T-cell (primary cell): ENCODE results near the gene RFX6. TPM values are rescaled to one million over a fixed set of nuclear protein-coding genes. Genes with fewer than 3 reads are reported as not detected.

ENCODE experiments used
- ATAC-seq, 4 experiments: fragments of 200-7000 bp in 3 of 4; fragments of 150-1000 bp in 1 of 4; cut with Tn5 transposase; replicated peaks in 1 of 4; 1 replicate in 3 of 4; 2 replicates in 1 of 4; pipeline ENCODE4 v1.10.0; 2021; ENCODE audit warnings: moderate library complexity in 3 of 4, mild to moderate bottlenecking in 2 of 4, moderate number of reproducible peaks in 1 of 4
- CTCF ChIA-PET, 2 donors: fragments of 300-600 bp; sonication (Branson Sonifier 250); formaldehyde crosslinking; loops; one replicate each; lab custom pipeline; 2022; ENCODE audit warnings: antibody characterized with exemption in 2 of 2; lab: Charles Lee
- POLR2A ChIA-PET, 2 donors: fragments of 300-600 bp; sonication (Branson Sonifier 250); formaldehyde crosslinking; loops; one replicate each; lab custom pipeline; 2022; ENCODE audit warnings: antibody characterized with exemption in 2 of 2; lab: Charles Lee
- DNase-seq, 35 experiments: peaks; one replicate each; pipeline versions ENCODE4 v3.0.0 to v3.0.0-alpha.2; 2013 to 2023
- H3K27ac ChIP-seq: one replicate; pipeline ENCODE4 v1.5.1; 2013; ENCODE audit warnings: low read length
- H3K27me3 ChIP-seq, 2 experiments: replicated peaks in 1 of 2; 1 replicate in 1 of 2; 2 replicates in 1 of 2; pipeline versions ENCODE4 v1.6.1 to v1.7.0; 2013; ENCODE audit warnings: low read length in 1 of 2, mixed read lengths in 1 of 2; ENCODE audit not compliant: control insufficient read depth in 2 of 2, insufficient read depth in 2 of 2; ENCODE audit errors: extremely low read depth in 1 of 2
- H3K36me3 ChIP-seq, 2 donors: 1 replicate in 1 of 2; 2 replicates in 1 of 2; pipeline versions ENCODE4 v1.6.1 to v1.7.0; 2013; ENCODE audit warnings: low read length in 1 of 2; ENCODE audit not compliant: control insufficient read depth in 2 of 2, insufficient read depth in 1 of 2; ENCODE audit errors: extremely low read depth in 1 of 2
- H3K4me1 ChIP-seq, 2 experiments: 1 replicate in 1 of 2; 2 replicates in 1 of 2; pipeline versions ENCODE4 v1.6.1 to v1.7.0; 2013; ENCODE audit warnings: low read length in 2 of 2, mixed read lengths in 1 of 2; ENCODE audit not compliant: insufficient read depth in 2 of 2, control insufficient read depth in 1 of 2; ENCODE audit errors: extremely low read depth in 1 of 2
- H3K4me3 ChIP-seq, 2 donors: 1 replicate in 1 of 2; 2 replicates in 1 of 2; pipeline versions ENCODE4 v1.5.1 to v1.7.0; 2013; ENCODE audit warnings: mild to moderate bottlenecking in 2 of 2, low read length in 1 of 2, moderate library complexity in 1 of 2; ENCODE audit not compliant: control insufficient read depth in 1 of 2; ENCODE audit errors: extremely low read depth in 1 of 2
- H3K9me3 ChIP-seq: 2 replicates; pipeline ENCODE4 v1.7.0; 2013
- H3K27ac Mint-ChIP-seq, 2 donors: one replicate each; pipeline ENCODE4 v1.8.0; 2020 to 2021; ENCODE audit warnings: mild to moderate bottlenecking in 2 of 2, mixed read lengths in 2 of 2
- H3K27me3 Mint-ChIP-seq, 2 donors: one replicate each; pipeline ENCODE4 v1.8.0; 2021 to 2022; ENCODE audit warnings: mixed read lengths in 2 of 2
- H3K36me3 Mint-ChIP-seq: one replicate; pipeline ENCODE4 v1.8.0; 2021; ENCODE audit warnings: mixed read lengths
- H3K4me1 Mint-ChIP-seq, 3 donors: one replicate each; pipeline ENCODE4 v1.8.0; 2020 to 2022; ENCODE audit warnings: mixed read lengths in 3 of 3, mild to moderate bottlenecking in 1 of 3
- H3K4me3 Mint-ChIP-seq, 3 donors: one replicate each; pipeline ENCODE4 v1.8.0; 2020 to 2022; ENCODE audit warnings: mild to moderate bottlenecking in 3 of 3, mixed read lengths in 3 of 3, moderate library complexity in 3 of 3
- H3K9me3 Mint-ChIP-seq, 3 donors: one replicate each; pipeline ENCODE4 v1.8.0; 2020 to 2022; ENCODE audit warnings: mixed read lengths in 3 of 3
- WGBS: methylation state at CpG from one replicate; pipeline ENCODE4 v1.1.5; 2013; ENCODE audit warnings: missing lambda C conversion rate; ENCODE audit not compliant: insufficient coverage; 5-methylcytosine and 5-hydroxymethylcytosine counted together
- total RNA-seq, 35 experiments: library from RNA in 6 of 35; stranded (reverse) in 6 of 35; fragments of 120-200 nt in 1 of 35; gene quantifications; one replicate each; pipeline versions ENCODE4 v1.2.1 to v1.2.4 and lab custom pipeline; 2013 to 2026

The RFX6 gene
- total RNA-seq, 5 donors from 2014 or later (not counting 1 experiment from before 2014, with no cell fraction given), result not detected

DNA sequence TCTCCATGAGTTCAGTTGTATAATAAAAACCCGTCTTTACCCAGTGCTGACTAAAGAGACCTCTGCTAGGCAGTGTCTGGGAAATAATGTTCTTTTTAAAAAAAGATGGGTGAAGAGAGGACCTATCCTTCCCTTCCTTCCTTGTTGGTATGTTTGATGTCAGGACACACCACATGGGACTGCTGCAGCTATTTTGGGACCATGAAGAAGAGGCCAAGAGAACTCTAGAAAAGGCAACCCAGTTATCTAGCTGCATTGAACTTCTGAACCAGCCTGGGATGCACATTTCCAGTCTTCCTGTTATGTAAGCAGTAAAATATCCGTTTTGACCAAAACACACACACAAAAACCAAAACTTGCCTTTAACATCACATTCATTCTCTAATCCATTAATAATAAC is 77.3 kb downstream of the RFX6 start:
- no peak overlapping the region for H3K4me3 Mint-ChIP-seq
- CTCF ChIA-PET, result no interaction called here

DNA sequence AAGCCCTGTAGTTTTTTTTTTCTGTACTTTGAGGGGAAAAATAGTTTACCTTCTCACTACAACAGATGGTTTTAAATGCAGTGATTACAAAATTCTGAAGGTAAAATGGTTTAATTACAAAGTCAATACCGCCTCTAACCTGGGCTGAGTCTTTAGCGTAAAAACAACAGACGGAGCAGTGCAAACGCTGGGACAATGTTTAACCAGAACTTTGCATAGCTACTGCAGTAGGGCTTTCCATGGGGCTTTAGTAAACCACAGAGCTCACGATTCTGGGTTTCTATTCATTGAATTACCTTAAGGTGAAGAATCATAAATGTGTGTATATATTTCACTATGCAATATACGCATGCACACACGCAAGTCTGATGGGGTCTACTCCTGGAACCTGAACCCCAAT is 77.9 kb downstream of the RFX6 start:
- no peak overlapping the region for H3K27ac Mint-ChIP-seq

More for the DNA sequence above, 77.3 kb downstream of the RFX6 start:
- Histone ChIP-seq H3K27me3 (no peaks in the 10 kb centered on the region), H3K9me3 (no peaks in the 10 kb centered on the region), H3K36me3 (no peaks in the 10 kb centered on the region), H3K4me3 (no peak overlapping the region), H3K4me1 (no peaks in the 10 kb centered on the region), H3K27ac (no peak overlapping the region)
- H3K9me3 Mint-ChIP-seq, result no peaks in the 10 kb centered on the region
- H3K27ac Mint-ChIP-seq, result no peak overlapping the region
- peaks cover 0 to 1% of the 10 kb centered on the region in 2 donors for H3K27me3 Mint-ChIP-seq
- no CpG with 5 or more reads among the region's 2 CpGs for WGBS
- H3K36me3 Mint-ChIP-seq, result no peaks in the 10 kb centered on the region
- no peaks in the 10 kb centered on the region for H3K4me1 Mint-ChIP-seq
- ATAC-seq, result no peak
- DNase-seq, result no peak
- POLR2A ChIA-PET, result no interaction called here

DNA sequence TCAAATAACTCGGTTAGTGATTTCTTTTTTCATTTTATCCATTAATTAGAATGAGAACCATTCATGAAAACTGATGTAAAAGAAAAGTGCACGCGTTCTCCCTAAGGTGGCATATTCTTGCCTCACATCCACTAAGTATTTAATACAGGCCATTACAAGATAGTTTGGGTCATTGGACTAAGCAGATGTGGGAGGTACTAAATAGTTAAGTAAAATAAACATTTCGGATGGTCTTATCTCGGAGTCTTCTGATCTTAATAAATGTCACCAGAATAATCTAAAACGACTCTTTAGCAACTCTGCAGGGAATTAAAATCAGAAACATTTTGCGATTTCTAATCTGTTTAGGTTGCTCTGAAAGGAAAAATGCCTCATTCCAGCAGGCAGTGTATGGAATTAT is 78.7 kb downstream of the RFX6 start:
- Histone ChIP-seq H3K9me3 (no peaks in the 10 kb centered on the region), H3K4me3 (no peak overlapping the region), H3K27ac (no peak overlapping the region), H3K27me3 (no peaks in the 10 kb centered on the region), H3K36me3 (no peaks in the 10 kb centered on the region), H3K4me1 (no peaks in the 10 kb centered on the region)
- H3K4me1 Mint-ChIP-seq, result no peaks in the 10 kb centered on the region
- H3K27ac Mint-ChIP-seq, result no peak overlapping the region
- DNase-seq (no peak), ATAC-seq (no peak)
- H3K4me3 Mint-ChIP-seq, result no peak overlapping the region
- no CpG with 5 or more reads among the region's 7 CpGs for WGBS
- peaks cover 0 to 1% of the 10 kb centered on the region in 2 donors for H3K27me3 Mint-ChIP-seq
- ChIA-PET CTCF (no interaction called here), POLR2A (no interaction called here)
- H3K36me3 Mint-ChIP-seq, result no peaks in the 10 kb centered on the region
- H3K9me3 Mint-ChIP-seq, result no peaks in the 10 kb centered on the region

More for the DNA sequence above, 77.9 kb downstream of the RFX6 start:
- ChIA-PET CTCF (no interaction called here), POLR2A (no interaction called here)
- Histone ChIP-seq H3K9me3 (no peaks in the 10 kb centered on the region), H3K36me3 (no peaks in the 10 kb centered on the region), H3K27ac (no peak overlapping the region), H3K4me1 (no peaks in the 10 kb centered on the region), H3K4me3 (no peak overlapping the region), H3K27me3 (no peaks in the 10 kb centered on the region)
- Mint-ChIP-seq H3K4me3 (no peak overlapping the region), H3K4me1 (no peaks in the 10 kb centered on the region), H3K36me3 (no peaks in the 10 kb centered on the region), H3K9me3 (no peaks in the 10 kb centered on the region), H3K27me3 (peaks cover 0 to 1% of the 10 kb centered on the region in 2 donors)
- DNase-seq, result no peak
- WGBS, result 97% methylated on average over 6 of the region's 7 CpGs
- ATAC-seq, result no peak

DNA sequence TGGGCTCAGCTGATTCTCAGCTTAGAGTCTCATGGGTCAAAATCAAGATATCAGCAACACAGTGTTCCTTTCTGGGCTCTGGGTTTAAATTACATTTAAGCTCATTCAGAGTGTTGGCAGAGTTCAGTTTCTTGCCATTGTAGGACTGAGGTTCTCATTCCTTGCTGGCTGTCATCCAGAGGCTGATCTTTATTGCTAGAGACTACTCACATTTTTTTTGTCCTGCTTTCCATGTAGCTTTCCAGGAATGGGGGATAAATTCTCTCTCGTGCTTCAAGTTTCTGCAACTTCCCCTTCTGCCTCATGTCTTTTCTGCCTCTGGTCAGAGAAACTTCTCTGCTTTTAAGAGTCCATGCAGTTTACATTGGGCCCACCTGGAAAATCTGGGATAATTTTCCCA is 86.9 kb downstream of the RFX6 start:
- H3K4me3 Mint-ChIP-seq, result no peak overlapping the region
- no peak overlapping the region for H3K4me3 ChIP-seq
- WGBS, result no CpG with 5 or more reads among the region's 1 CpG
- no peaks in the 10 kb centered on the region for H3K9me3 Mint-ChIP-seq
- no peaks in the 10 kb centered on the region for H3K4me1 ChIP-seq
- peaks cover 2 to 7% of the 10 kb centered on the region in 2 donors for H3K27me3 Mint-ChIP-seq
- ChIA-PET CTCF (no interaction called here), POLR2A (no interaction called here)
- no peak overlapping the region for H3K27ac Mint-ChIP-seq
- no peak for DNase-seq
- no peak for ATAC-seq
- H3K27me3 ChIP-seq, result no peaks in the 10 kb centered on the region
- H3K9me3 ChIP-seq, result no peaks in the 10 kb centered on the region
- H3K36me3 ChIP-seq, result no peaks in the 10 kb centered on the region
- H3K36me3 Mint-ChIP-seq, result no peaks in the 10 kb centered on the region
- no peak overlapping the region for H3K27ac ChIP-seq
- no peaks in the 10 kb centered on the region for H3K4me1 Mint-ChIP-seq

DNA sequence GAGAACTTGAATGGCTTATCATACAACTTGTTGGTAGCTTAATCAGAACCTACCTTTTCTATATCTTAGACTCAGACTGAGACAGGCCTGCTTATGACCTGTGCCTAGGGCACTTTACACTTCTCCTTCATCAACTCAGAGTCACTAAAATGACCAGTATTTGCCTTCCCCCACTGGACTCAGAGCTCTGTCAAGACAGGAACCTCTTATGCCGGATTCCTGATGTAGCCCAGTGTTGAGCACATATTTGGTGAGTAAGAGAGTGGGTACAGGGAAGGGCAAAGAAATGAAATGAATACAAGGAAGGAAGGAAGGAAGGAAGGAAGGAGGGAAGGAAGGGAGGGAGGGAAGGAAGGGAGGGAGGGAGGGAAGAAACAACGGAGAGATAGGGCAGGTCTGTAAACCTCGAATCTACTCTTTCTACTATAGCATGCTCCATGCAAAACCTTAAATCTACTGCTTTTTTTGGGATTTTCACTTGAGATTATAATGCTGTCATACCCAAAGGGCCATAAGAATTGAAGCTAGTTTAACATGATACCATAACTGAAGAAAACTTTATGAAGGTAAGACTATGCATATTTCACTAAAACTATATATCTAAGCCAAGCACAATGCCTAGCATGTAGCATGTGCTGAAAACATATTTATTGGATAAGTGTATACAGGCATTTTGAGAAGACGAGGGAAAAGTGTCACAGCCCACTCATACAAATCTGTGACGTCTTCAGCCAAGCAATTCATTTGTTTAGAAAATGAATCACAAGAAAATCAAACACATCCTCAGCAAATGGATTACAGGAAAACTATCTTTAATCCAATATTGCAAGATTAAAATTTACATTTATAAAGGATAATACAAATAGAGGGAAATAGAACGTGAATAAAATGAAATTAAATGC is 89.9 kb downstream of the RFX6 start:
- Histone ChIP-seq H3K4me1 (no peaks in the 10 kb centered on the region), H3K4me3 (no peak overlapping the region), H3K27me3 (no peaks in the 10 kb centered on the region), H3K27ac (no peak overlapping the region), H3K9me3 (no peaks in the 10 kb centered on the region), H3K36me3 (no peaks in the 10 kb centered on the region)
- no peak for ATAC-seq
- POLR2A ChIA-PET, result interaction anchor here in 1 of 2 donors (0.5 kb wide), 1 partner anchor 25 kb away, joined by 4 read pairs; no protein-coding TSS in a partner anchor
- Mint-ChIP-seq H3K27me3 (peaks cover 1 to 10% of the 10 kb centered on the region in 2 donors), H3K4me3 (no peak overlapping the region), H3K4me1 (no peaks in the 10 kb centered on the region), H3K36me3 (no peaks in the 10 kb centered on the region), H3K27ac (no peak overlapping the region), H3K9me3 (no peaks in the 10 kb centered on the region)
- CTCF ChIA-PET, result interaction anchor here (0.6 kb wide), 2 partner anchors 12 to 159 kb away, joined by 3 to 4 read pairs; no protein-coding TSS in a partner anchor
- WGBS, result 78% methylated on average over 1 of the region's 6 CpGs
- no peak for DNase-seq

DNA sequence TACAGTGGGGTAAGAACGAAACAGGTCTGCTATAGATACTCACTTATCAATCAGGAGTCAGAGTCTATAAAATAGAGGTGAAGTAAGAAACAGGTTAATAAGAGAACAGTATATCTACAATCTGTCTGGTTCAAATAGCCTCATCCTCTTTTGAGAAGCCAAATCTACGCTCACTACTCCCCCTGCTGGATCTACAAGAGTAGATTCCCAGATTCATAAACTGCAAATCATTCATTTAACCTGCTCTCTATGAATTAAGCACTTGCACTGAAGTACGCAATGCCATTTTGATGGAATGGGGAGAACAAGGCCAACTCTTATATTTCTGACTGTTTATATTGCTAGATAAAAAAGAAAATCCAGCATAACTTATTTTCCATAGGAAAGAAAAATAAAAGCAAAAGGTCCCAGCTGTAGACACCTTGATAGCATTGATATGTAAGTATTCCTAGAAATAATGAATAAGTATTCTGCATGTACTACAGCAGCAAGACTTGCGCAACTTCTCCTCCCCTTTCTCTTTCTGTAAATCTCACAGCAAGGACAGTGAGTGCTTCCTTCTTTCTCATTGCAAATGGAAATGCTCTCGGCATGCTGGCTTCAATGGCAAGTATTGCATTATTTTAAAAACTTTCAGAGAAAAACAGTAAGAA is 92.3 kb downstream of the RFX6 start:
- no peak overlapping the region for H3K4me3 Mint-ChIP-seq
- ChIA-PET POLR2A (no interaction called here), CTCF (no interaction called here)
- no CpG with 5 or more reads among the region's 5 CpGs for WGBS
- no peaks in the 10 kb centered on the region for H3K36me3 ChIP-seq
- no peaks in the 10 kb centered on the region for H3K9me3 ChIP-seq
- no peaks in the 10 kb centered on the region for H3K9me3 Mint-ChIP-seq
- no peaks in the 10 kb centered on the region for H3K27me3 ChIP-seq
- peaks cover 0 to 10% of the 10 kb centered on the region in 2 donors for H3K27me3 Mint-ChIP-seq
- H3K4me3 ChIP-seq, result no peak overlapping the region
- ATAC-seq (no peak), DNase-seq (peak in 1 of 35 experiments; percentile 23)
- no peaks in the 10 kb centered on the region for H3K4me1 Mint-ChIP-seq
- H3K27ac Mint-ChIP-seq, result no peak overlapping the region
- H3K27ac ChIP-seq, result no peak overlapping the region
- no peaks in the 10 kb centered on the region for H3K4me1 ChIP-seq
- no peaks in the 10 kb centered on the region for H3K36me3 Mint-ChIP-seq
